Peyer's patch (tissue), 4 donors: ENCODE results near the gene BCL7A.

ENCODE experiments used
- CTCF ChIP-seq, 6 experiments: fragments of 450-650 bp in 4 of 6; fragments of 200-600 bp in 2 of 6; sonication (generic) in 1 of 6; IDR thresholded peaks; one replicate each; pipeline ENCODE4 v1.5.1; 2017 to 2019; ENCODE audit warnings: antibody characterized with exemption in 6 of 6, mild to moderate bottlenecking in 3 of 6, moderate library complexity in 1 of 6
- POLR2A ChIP-seq, 2 donors: fragments of 450-650 bp; IDR thresholded peaks; one replicate each; pipeline ENCODE4 v1.5.1; 2017; ENCODE audit warnings: antibody characterized with exemption in 2 of 2, mild to moderate bottlenecking in 2 of 2, moderate library complexity in 2 of 2

DNA sequence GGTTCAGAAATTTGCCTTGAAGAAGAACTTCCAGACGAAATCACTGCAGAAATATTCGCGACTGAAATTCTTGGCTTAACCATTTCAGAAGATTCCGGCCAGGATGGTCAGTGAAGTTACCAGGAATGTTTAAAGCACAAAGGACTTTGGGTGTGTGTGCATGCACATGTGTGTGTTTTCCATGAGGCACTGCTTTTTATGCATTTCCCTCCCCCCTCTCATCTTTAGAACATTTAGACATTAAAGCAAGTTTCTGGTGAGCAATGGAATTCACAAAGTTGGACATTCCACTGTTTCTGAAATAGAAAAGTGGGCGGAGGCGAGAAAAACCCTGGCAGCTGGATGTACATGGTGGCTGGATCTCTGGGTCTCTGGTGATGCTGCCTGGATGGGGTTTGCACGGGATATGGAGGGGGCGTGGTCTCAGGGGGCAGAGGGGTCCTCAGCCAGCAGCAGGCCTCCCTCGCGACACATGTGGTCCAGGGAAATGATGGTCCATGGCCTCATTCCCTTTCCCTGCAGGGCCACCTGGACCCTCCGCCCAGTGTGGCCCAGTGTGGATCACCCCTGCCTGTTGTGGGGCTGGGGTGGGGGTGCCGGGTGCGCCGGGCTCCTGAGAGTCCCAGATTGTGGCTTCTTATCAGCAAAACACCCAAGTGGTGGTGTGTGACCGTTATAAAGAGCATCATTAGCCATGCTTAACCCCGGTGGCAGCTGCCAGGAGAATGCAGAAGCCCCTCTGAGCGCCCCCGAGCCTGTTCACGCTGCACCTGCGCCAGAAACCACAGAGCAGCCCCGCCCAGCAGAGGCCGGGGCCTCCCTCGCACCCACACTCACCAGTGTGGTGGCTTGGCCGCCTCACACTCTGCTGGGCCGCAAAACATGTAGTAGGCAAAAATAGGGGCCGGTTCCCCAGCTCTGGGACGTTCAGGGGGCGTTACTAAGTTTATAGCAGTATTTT lies 17.8 kb upstream of the BCL7A start:
- TF ChIP-seq CTCF (IDR thresholded peaks at IDR 0.05) (no peak), POLR2A (IDR thresholded peaks at IDR 0.05) (no peak)
